Colonic mucosa (tissue), 4 donors: ENCODE results near the gene MSH2. TPM values are rescaled to one million over a fixed set of nuclear protein-coding genes. Genes with fewer than 3 reads are reported as not detected.
"Not testable (repeated sequence)": the region's sequence is repeated elsewhere in the genome, so short reads cannot be mapped to it uniquely, and the experiment has no call there.

Source experiments
- DNase-seq: peaks from one replicate; pipeline ENCODE4 v3.0.0-alpha.2; 2020
- H3K27ac ChIP-seq: fragments of 200-600 bp; one replicate; pipeline ENCODE4 v1.8.0; 2021
- H3K27me3 ChIP-seq: fragments of 200-600 bp; one replicate; pipeline ENCODE4 v1.8.0; 2021
- H3K36me3 ChIP-seq: fragments of 200-600 bp; one replicate; pipeline ENCODE4 v1.8.0; 2021
- H3K4me1 ChIP-seq: fragments of 200-600 bp; one replicate; pipeline ENCODE4 v1.8.0; 2021; ENCODE audit warnings: mild to moderate bottlenecking
- H3K4me3 ChIP-seq: fragments of 200-600 bp; one replicate; pipeline ENCODE4 v1.8.0; 2021
- H3K9ac ChIP-seq, 2 donors: one replicate each; pipeline ENCODE4 v1.7.0; 2013; ENCODE audit warnings: control low read depth in 2 of 2, low read depth in 2 of 2, low read length in 2 of 2
- H3K9me3 ChIP-seq: fragments of 200-600 bp; one replicate; pipeline ENCODE4 v1.8.0; 2021
- intact Hi-C: fragments of 100-400 bp; cut with DNase I; formaldehyde crosslinking; loops from one replicate; pipeline ENCODE4 v1.14.1; 2022
- total RNA-seq, 2 donors: library from RNA; stranded (reverse); fragmentation: NEBNext Ultra II Directional in 1 of 2; extraction: Animal tissue kit (Norgen Biotek cat#: 25700) in 1 of 2; gene quantifications; one replicate each; pipeline ENCODE4 v1.2.1, GENCODE V29; 2021
- TF ChIP-seq, protein P1 (sequence below): fragments of 200-600 bp; IDR thresholded peaks from one replicate; pipeline ENCODE4 v1.8.0; 2022; ENCODE audit warnings: antibody characterized with exemption, mild to moderate bottlenecking
- donor health status: healthy.
- donor health status: DM: no; HTN: no; CAD: no.
- donor health status: DM: no; HTN: no; CAD: no.

Gene MSH2
- total RNA-seq, 2 donors from 2014 or later = 16.5 to 35.1 TPM

DNA sequence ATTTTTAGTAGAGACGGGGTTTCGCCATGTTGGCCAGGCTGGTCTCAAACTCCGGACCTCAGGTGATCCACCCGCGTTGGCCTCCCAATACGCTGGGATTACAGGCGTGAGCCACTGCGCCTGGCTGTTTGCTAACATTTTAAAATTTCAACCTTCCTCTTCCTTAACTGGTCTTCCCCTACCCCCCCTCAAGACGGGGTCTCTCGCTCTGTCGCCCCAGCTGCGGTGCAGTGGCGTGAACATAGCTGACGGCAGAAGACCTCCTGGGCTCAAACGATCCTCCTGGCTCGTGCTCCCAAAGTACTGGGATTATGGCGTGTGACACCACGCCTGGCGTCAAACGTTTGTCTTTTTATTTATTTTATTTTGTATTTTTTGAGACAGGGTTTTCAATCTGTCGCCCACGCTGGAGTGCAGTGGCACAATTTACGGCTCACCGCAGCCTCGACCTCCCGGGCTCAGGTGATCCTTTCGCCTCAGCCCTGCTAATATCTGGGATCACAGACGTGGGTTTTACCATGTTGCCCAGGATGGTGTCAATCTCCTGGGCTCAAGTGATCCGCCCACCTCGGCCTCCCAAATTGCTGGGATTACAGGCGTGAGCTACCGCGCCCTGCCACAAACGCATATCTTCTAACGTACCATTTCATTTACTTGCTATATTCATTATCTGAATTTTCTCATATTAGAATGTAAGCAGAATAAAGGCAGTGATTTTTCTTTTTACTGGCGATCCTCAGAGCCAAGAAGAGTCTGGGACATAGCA lies 984 bp upstream of the MSH2 start:
- TF ChIP-seq, protein P1, sequence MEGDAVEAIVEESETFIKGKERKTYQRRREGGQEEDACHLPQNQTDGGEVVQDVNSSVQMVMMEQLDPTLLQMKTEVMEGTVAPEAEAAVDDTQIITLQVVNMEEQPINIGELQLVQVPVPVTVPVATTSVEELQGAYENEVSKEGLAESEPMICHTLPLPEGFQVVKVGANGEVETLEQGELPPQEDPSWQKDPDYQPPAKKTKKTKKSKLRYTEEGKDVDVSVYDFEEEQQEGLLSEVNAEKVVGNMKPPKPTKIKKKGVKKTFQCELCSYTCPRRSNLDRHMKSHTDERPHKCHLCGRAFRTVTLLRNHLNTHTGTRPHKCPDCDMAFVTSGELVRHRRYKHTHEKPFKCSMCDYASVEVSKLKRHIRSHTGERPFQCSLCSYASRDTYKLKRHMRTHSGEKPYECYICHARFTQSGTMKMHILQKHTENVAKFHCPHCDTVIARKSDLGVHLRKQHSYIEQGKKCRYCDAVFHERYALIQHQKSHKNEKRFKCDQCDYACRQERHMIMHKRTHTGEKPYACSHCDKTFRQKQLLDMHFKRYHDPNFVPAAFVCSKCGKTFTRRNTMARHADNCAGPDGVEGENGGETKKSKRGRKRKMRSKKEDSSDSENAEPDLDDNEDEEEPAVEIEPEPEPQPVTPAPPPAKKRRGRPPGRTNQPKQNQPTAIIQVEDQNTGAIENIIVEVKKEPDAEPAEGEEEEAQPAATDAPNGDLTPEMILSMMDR = no peak
- Histone ChIP-seq H3K27ac (peak overlapping the region; percentile 50), H3K36me3 (no peaks in the 10 kb centered on the region), H3K4me1 (peaks cover 8% of the 10 kb centered on the region), H3K9ac (peak overlapping the region in 1 of 2 donors; percentile 23), H3K9me3 (no peaks in the 10 kb centered on the region), H3K4me3 (peak overlapping the region; percentile 81), H3K27me3 (no peaks in the 10 kb centered on the region)
- DNase-seq = no peak
- intact Hi-C loops = no loop called here

DNA sequence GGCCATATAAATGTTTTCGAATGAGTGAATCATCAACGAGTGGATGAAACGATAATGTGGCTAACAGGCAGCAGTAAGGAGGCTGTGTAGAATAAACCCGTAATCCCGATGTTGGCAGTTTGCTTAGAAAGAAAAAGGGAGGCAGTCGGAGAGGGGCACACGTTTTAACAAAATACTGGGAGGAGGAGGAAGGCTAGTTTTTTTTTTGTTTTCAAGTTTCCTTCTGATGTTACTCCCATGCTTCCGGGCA lies 476 bp upstream of the MSH2 start:
- Histone ChIP-seq H3K4me1 (peaks cover 8% of the 10 kb centered on the region), H3K27me3 (no peaks in the 10 kb centered on the region), H3K9ac (peak overlapping the region in 1 of 2 donors; percentile 23), H3K27ac (peak overlapping the region; percentile 50), H3K4me3 (peak overlapping the region; percentile 81), H3K36me3 (no peaks in the 10 kb centered on the region), H3K9me3 (no peaks in the 10 kb centered on the region)
- no peak for DNase-seq
- intact Hi-C loops = no loop called here
- TF ChIP-seq, protein P1 = no peak

DNA sequence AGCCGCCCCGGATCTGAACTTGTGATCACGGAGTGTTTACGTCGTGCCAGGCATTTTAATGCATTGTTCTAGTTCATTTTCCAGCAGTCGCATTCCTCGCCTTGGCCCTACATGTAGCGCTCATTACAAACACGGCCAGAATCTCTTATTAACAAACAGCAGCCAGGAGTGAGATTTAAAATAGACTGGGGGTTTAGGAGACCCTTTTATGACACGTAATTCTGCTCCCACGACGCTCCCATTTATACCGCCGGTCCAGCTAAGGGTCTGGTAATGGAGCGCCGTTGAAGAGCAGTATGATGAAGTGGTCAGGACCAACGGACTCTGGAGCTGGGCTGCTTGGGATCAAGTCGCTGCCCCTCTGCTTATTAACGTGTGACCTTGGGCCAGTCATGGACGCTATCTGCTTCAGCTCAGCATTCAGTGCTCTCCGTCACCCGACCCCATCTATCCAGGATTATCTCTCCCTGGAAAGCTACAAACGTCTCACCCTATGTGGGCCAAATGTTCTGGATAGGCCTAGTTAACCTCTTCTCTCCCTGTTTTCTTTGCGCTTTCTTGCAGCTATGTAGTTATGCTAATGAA lies 745 bp downstream of the MSH2 start:
- H3K27ac ChIP-seq = peak overlapping the region; percentile 50
- peaks cover 8% of the 10 kb centered on the region for H3K4me1 ChIP-seq
- H3K36me3 ChIP-seq = no peaks in the 10 kb centered on the region
- DNase-seq = no peak
- no peaks in the 10 kb centered on the region for H3K27me3 ChIP-seq
- H3K4me3 ChIP-seq = peak overlapping the region; percentile 81
- H3K9me3 ChIP-seq = no peaks in the 10 kb centered on the region
- peak overlapping the region; percentile 23 to 78 for H3K9ac ChIP-seq
- TF ChIP-seq, protein P1 = no peak
- intact Hi-C loops = no loop called here

DNA sequence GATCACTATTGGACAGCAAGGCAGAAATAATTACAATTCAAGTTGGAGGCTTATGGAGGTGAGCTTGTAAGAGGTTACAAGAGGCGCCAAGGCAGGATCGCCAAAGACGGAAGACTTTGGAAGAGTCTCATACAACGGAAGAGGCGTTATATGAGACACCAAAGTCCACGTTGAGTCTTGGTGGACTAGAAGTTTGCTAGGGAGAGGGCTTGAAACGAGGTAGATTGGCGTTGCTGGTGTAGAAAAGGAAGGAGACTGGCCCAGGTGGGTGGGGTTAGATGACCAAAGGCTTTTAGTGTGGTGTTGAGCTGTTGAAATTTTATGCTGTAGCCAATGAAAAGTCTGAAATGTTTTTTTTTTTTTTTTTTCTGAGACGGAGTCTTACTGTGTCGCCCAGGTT lies 1.4 kb downstream of the MSH2 start:
- Histone ChIP-seq H3K9me3 (no peaks in the 10 kb centered on the region), H3K27me3 (no peaks in the 10 kb centered on the region), H3K9ac (peak overlapping the region in 1 of 2 donors; percentile 23), H3K36me3 (no peaks in the 10 kb centered on the region), H3K27ac (no peak overlapping the region), H3K4me1 (peaks cover 8% of the 10 kb centered on the region), H3K4me3 (peak overlapping the region; percentile 81)
- intact Hi-C loops = no loop called here
- TF ChIP-seq, protein P1 = no peak
- DNase-seq = peak; percentile 44

DNA sequence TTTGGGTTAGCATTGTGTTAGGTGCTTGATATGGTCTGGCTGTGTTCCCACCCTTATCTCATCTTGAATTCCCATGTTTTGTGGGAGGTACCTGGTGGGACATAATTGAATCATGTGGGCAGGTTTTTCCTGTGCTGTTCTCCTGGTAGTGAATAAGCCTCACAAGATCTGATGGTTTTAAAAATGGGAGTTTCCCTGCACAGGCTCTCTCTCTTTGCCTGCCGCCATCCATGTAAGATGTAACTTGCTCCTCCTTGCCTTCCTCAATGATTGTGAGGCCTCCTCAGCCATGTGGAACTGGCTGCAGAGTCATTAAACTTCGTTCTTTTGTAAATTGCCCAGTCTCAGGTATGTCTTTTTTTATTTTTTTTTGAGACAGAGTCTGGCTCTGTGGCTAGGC lies 2.8 kb downstream of the MSH2 start:
- H3K27me3 ChIP-seq = no peaks in the 10 kb centered on the region
- no peaks in the 10 kb centered on the region for H3K9me3 ChIP-seq
- H3K4me1 ChIP-seq = peaks cover 8% of the 10 kb centered on the region
- H3K4me3 ChIP-seq = no peak overlapping the region
- TF ChIP-seq, protein P1 = no peak
- DNase-seq = no peak
- H3K36me3 ChIP-seq = no peaks in the 10 kb centered on the region
- H3K9ac ChIP-seq = no peak overlapping the region
- intact Hi-C loops = no loop called here
- no peak overlapping the region for H3K27ac ChIP-seq

DNA sequence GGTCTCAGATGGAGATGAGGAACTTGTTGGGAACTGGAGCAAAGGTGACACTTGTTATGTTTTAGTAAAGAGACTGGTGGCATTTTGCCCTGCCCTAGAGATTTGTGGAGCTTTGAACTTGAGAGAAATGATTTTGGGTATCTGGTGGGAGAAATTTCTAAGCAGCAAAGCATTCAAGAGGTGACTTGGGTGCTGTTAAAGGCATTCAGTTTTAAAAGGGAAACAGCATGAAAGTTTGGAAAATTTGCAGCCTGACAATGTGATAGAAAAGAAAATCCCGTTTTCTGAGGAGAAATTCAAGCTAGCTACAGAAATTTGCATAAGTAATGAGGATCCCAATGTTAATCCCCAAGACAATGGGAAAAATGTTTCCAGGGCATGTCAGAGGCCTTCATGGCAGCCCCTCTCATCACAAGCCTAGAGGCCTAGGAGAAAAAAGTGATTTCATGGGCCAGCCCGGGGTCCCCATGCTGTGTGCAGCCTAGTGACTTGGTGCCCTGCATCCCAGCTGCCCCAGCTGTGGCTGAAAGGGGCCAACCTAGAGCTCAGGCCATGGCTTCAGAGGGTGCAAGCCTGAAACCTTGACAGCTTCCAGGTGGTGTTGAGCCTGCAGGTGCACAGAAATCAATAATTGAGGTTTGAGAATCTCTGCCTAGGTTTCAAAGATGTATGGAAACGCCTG lies 3.8 kb downstream of the MSH2 start:
- H3K27me3 ChIP-seq, H3K4me3 ChIP-seq, H3K27ac ChIP-seq, H3K9ac ChIP-seq, H3K4me1 ChIP-seq, H3K36me3 ChIP-seq, intact Hi-C loops, DNase-seq, H3K9me3 ChIP-seq: not testable (repeated sequence)

DNA sequence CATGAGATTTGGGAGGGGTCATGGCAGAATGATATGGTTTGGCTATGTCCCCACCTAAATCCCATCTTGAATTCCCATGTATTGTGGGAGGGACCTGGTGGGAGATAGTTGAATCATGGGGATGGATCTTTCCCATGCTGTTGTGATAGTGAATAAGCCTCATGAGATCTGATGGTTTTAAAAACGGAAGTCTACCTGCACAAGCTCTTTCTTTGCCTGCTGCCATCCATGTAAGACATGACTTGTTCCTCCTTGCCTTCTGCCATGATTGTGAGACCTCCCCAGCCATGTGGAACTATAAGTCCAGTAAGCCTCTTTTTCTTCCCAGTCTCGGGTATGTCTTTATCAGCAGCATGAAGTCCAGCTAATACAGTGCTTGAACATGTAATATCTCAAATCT lies 5.0 kb downstream of the MSH2 start:
- H3K9ac ChIP-seq, H3K9me3 ChIP-seq, H3K4me3 ChIP-seq, H3K4me1 ChIP-seq, intact Hi-C loops, H3K27me3 ChIP-seq, H3K27ac ChIP-seq, H3K36me3 ChIP-seq, DNase-seq: not testable (repeated sequence)
